Lower leg skin (tissue), 3 donors: ENCODE data around the gene CLEC19A.

Source experiments
- POLR2A ChIP-seq, 2 donors: fragments of 450-650 bp; IDR thresholded peaks; one replicate each; pipeline ENCODE4 v1.6.1; 2016 to 2017; ENCODE audit warnings: antibody characterized with exemption in 2 of 2, mild to moderate bottlenecking in 1 of 2, moderate library complexity in 1 of 2
- TF ChIP-seq, protein P1 (sequence below), 3 donors: fragments of 450-650 bp; IDR thresholded peaks; one replicate each; pipeline ENCODE4 v1.5.1; 2016; ENCODE audit warnings: antibody characterized with exemption in 3 of 3, mild to moderate bottlenecking in 3 of 3, moderate library complexity in 2 of 3

DNA sequence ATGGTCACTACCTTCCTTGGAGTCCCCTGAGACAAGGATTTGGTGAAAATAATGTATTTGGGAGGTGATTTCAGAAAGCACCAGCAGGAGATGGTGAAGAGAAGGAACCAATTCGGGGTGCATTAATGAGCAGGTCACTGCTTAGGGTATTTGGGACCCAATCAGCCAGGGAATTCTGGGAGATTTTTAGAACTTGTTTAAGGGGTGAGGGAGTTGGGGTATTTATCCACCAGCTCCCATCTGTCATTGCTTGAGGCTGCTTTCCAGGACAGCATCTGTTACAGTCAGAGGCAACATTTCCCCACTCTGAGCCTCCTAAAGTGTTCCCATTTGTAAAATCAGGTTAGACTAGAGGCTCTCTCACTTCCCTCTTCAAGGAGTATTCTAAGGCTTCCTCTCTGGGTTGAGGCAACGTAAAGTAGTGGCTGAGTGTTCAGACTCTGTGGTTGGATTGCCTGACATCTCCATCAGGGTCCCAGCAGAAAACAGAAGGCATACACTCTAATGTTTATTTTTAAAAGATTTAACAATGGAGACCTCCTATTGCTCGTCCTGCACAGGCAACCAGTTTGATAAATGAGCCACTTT lies 60.9 kb downstream of the CLEC19A start:
- TF ChIP-seq, protein P1, sequence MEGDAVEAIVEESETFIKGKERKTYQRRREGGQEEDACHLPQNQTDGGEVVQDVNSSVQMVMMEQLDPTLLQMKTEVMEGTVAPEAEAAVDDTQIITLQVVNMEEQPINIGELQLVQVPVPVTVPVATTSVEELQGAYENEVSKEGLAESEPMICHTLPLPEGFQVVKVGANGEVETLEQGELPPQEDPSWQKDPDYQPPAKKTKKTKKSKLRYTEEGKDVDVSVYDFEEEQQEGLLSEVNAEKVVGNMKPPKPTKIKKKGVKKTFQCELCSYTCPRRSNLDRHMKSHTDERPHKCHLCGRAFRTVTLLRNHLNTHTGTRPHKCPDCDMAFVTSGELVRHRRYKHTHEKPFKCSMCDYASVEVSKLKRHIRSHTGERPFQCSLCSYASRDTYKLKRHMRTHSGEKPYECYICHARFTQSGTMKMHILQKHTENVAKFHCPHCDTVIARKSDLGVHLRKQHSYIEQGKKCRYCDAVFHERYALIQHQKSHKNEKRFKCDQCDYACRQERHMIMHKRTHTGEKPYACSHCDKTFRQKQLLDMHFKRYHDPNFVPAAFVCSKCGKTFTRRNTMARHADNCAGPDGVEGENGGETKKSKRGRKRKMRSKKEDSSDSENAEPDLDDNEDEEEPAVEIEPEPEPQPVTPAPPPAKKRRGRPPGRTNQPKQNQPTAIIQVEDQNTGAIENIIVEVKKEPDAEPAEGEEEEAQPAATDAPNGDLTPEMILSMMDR (IDR thresholded peaks at IDR 0.05) = no peak
- no peak for TF ChIP-seq POLR2A (IDR thresholded peaks at IDR 0.05)
